ENCODE data around the gene SLX1A.
"Not testable (repeated sequence)": the region's sequence is repeated elsewhere in the genome, so short reads cannot be mapped to it uniquely, and the experiment has no call there.

Gene SLX1A

DNA sequence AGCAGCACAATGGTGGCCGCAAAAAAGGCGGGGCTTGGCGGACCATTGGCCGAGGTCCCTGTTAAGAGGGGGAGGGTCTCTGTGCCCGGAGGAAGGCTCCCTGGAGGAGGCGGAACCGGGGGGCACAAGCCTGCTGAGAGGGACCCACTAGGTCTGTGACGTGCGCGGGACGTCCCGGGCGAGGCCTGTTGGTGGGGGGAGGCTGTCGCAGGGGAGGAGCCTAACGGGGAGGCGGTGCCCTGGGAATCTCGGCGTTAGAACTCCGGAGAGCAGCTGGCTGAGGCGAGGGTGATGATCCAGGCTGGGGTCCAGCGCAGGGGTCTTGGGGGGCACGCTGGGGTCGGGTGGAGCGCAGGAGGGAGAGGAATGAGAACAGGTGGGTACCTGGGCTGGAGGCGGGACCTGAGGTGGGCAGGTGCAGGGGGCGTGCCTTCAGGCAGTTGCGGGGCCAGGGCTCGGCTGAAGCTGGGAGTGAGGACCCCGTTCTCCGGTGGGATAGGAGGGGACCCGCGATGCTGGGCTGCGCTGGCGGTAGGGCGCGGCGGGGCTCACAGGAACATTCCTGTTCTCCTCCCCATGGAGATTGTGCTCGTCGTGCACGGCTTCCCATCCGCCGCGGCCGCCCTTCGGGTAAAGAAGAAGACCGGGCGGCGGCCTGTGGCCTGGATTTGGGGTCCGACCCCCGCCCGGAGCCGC lies 12.0 kb downstream of the SLX1A start:
- in situ Hi-C loops (cut with HindIII; ENCODE audit: low pct_ligation_motif_present, low pct_unique_long_range_greater_than_20kb, low sequenced_read_pairs); DNase-seq: not testable (repeated sequence)

GRCh38 chr16:30206252-30206651 lies 12.6 kb downstream of the SLX1A start:
- DNase-seq; in situ Hi-C loops (cut with HindIII; ENCODE audit: low pct_ligation_motif_present, low pct_unique_long_range_greater_than_20kb, low sequenced_read_pairs): not testable (repeated sequence)

DNA sequence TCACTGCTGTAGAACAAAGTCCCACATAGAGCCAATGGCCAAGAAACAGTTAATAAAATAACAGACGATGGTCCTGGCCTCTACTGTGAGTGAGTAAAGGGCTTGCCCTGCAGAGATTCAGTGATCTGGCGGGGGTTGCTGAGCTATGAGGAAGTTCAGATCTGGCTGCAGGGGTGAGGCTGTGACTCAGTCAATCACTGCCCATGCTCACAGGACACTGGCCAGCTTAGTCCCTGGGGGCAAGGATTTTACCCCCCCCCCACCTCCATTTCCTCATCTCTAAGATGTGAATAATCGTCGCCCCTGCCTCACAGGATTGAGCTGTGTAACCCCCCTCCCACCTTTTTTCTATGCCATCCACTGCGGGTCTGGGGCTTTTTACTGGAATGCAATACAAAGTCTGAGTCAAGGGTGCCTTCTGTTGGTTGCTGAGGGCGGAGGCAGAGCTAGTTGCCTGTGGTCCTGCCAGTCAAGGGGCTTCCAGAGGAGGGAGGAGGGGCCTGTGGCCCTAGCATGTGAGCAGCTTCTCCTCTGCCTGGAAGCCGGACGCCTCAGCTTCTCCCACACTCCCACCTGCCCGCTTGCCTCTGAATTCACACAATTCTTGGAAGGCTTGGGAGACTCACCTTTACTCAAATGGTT lies 13.5 kb downstream of the SLX1A start:
- in situ Hi-C loops (cut with HindIII; ENCODE audit: low pct_ligation_motif_present, low pct_unique_long_range_greater_than_20kb, low sequenced_read_pairs); DNase-seq: not testable (repeated sequence)

DNA sequence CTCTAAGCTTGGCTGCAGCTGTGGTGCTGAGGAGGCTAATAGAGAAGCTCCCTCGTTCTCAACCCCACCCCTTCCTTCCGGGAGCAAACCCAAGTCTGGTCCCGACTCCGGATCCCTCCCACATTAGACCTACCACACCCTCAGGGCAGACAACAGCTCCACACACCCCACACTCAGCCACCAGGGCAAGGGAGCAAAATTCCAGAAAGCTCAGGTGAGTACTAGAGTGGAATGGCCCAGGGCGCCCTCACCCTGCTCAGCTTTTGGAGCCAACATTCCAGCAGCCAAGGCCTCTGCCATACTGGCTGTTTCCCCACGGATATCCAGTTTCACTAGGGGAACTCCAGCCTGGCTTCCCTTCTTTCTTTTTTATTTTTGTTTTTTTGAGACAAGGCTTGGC lies 15.4 kb downstream of the SLX1A start:
- in situ Hi-C loops (cut with HindIII; ENCODE audit: low pct_ligation_motif_present, low pct_unique_long_range_greater_than_20kb, low sequenced_read_pairs); DNase-seq: not testable (repeated sequence)

DNA sequence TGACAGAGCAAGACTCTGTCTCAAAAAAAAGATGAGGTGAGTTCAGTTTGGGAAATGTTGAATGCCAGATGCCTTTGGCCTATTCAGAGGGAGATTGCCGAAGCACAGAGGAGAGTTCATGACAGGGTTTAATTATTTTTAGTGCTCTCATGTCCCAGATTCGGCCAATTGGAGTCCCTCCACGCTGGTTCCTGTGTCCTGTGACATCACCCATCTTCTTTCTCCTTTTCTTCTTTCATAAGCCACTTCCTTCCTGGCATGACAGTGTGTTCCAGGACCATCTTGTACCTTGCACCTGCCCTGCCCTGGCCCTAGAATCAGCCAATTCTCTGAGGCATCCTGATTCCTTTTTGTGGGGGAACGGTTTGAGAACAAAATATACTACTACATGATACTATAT lies 17.7 kb downstream of the SLX1A start:
- DNase-seq; in situ Hi-C loops (cut with HindIII; ENCODE audit: low pct_ligation_motif_present, low pct_unique_long_range_greater_than_20kb, low sequenced_read_pairs): not testable (repeated sequence)

- in situ Hi-C loops (cut with HindIII; ENCODE audit: low pct_ligation_motif_present, low pct_unique_long_range_greater_than_20kb, low sequenced_read_pairs); DNase-seq: not testable (repeated sequence)
These were observed 23.4 kb downstream of the SLX1A start for GRCh38 chr16:30217082-30217481.

Measured in ACHN (cell line).